PC-3 (cell line): Measurements from ENCODE around the gene LIPA. TPM values are rescaled to one million over a fixed set of nuclear protein-coding genes. Genes with fewer than 3 reads are reported as not detected.

Source experiments
- ATAC-seq: fragments of 200-7000 bp; cut with Tn5 transposase; 2 replicates; pipeline ENCODE4 v1.9.1; 2020; ENCODE audit warnings: mild to moderate bottlenecking, moderate library complexity
- BruUV-seq: library from RNA; stranded (reverse); fragments of 400-500 nt; replicated peaks from 2 replicates; lab custom pipeline; 2021; lab: Mats Ljungman, UMichigan
- CTCF ChIA-PET: fragments of 300-600 bp; sonication (Branson Sonifier 250); formaldehyde crosslinking; loops from one replicate; lab custom pipeline; 2022; ENCODE audit warnings: antibody characterized with exemption; lab: Charles Lee
- POLR2A ChIA-PET: fragments of 300-600 bp; sonication (Branson Sonifier 250); formaldehyde crosslinking; loops from one replicate; lab custom pipeline; 2022; ENCODE audit warnings: antibody characterized with exemption; ENCODE audit not compliant: unreplicated experiment; lab: Charles Lee
- DNase-seq: peaks from one replicate; pipeline ENCODE4 v3.0.0-alpha.2; 2015
- H2AFZ ChIP-seq: fragments of 300-600 bp; sonication (generic); 2 replicates; pipeline ENCODE4 v1.6.0; 2016; ENCODE audit warnings: antibody characterized with exemption, low read length
- H3F3A ChIP-seq: fragments of 300-600 bp; sonication (generic); one replicate; pipeline ENCODE4 v1.6.0; 2017; ENCODE audit warnings: antibody characterized with exemption, low read length, control low read depth, mild to moderate bottlenecking; ENCODE audit not compliant: unreplicated experiment
- H3K27ac ChIP-seq: fragments of 300-600 bp; sonication (generic); 2 replicates; pipeline ENCODE4 v1.5.1; 2016; ENCODE audit warnings: mild to moderate bottlenecking, low read length
- H3K27me3 ChIP-seq: fragments of 300-600 bp; sonication (generic); 2 replicates; pipeline ENCODE4 v1.6.1; 2016; ENCODE audit warnings: low read length, mixed read lengths
- H3K36me3 ChIP-seq: fragments of 300-600 bp; sonication (generic); 2 replicates; pipeline ENCODE4 v1.6.1; 2016; ENCODE audit warnings: low read depth, mixed run types, low read length, mixed read lengths
- H3K4me1 ChIP-seq: fragments of 300-600 bp; sonication (generic); 2 replicates; pipeline ENCODE4 v1.5.1; 2016; ENCODE audit warnings: low read length; ENCODE audit not compliant: insufficient read depth
- H3K4me2 ChIP-seq: fragments of 300-600 bp; sonication (generic); 2 replicates; pipeline ENCODE4 v1.6.0; 2016; ENCODE audit warnings: low read length
- H3K4me3 ChIP-seq: fragments of 300-600 bp; sonication (generic); 2 replicates; pipeline ENCODE4 v1.5.1; 2016; ENCODE audit warnings: mild to moderate bottlenecking, low read length, mixed read lengths
- H3K79me2 ChIP-seq: fragments of 300-600 bp; sonication (generic); 2 replicates; pipeline ENCODE4 v1.6.1; 2017; ENCODE audit warnings: low read length, mixed read lengths
- H3K9ac ChIP-seq: fragments of 300-600 bp; sonication (generic); 2 replicates; pipeline ENCODE4 v1.6.0; 2016; ENCODE audit warnings: mild to moderate bottlenecking, low read length
- H3K9me2 ChIP-seq: fragments of 300-600 bp; sonication (generic); replicated peaks from 2 replicates; pipeline ENCODE4 v1.6.1; 2016; ENCODE audit warnings: mixed run types, low read length, mixed read lengths
- H3K9me3 ChIP-seq: fragments of 300-600 bp; sonication (generic); 2 replicates; pipeline ENCODE4 v1.6.1; 2016; ENCODE audit warnings: low read length, mixed read lengths
- H4K20me1 ChIP-seq: fragments of 300-600 bp; sonication (generic); 2 replicates; pipeline ENCODE4 v1.6.1; 2016; ENCODE audit warnings: low read length, mixed read lengths
- CTCF ChIP-seq: fragments of 300-600 bp; sonication (generic); conservative IDR thresholded peaks from 2 replicates; pipeline ENCODE4 v1.5.1; 2017; ENCODE audit warnings: antibody characterized with exemption, low read depth, mild to moderate bottlenecking, low read length
- EZH2 ChIP-seq: fragments of 300-600 bp; sonication (generic); IDR thresholded peaks from one replicate; pipeline ENCODE4 v1.6.1; 2017; ENCODE audit warnings: antibody characterized with exemption, mild to moderate bottlenecking, low read length; ENCODE audit not compliant: unreplicated experiment
- EZH2phosphoT487 ChIP-seq: fragments of 300-600 bp; sonication (generic); IDR thresholded peaks from 2 replicates; pipeline ENCODE4 v1.6.1; 2018; ENCODE audit warnings: mild to moderate bottlenecking, antibody characterized with exemption, low read length, borderline replicate concordance
- intact Hi-C: fragments of 100-400 bp; cut with micrococcal nuclease; formaldehyde crosslinking; loops from 2 replicates; pipeline ENCODE4 v1.9.0; 2023
- total RNA-seq: library from RNA; depleted of rRNA; stranded (reverse); fragments of >200 nt; gene quantifications from 2 replicates; pipeline ENCODE4 v1.2.3, GENCODE V29; 2014

Gene LIPA
- total RNA-seq, 1 experiment from 2014 or later = 55.7 TPM

GRCh38 chr10:89189211-89189734, 62.3 kb downstream of the LIPA start:
- Histone ChIP-seq H3K27me3 (no peaks in the 10 kb centered on the region), H3K79me2 (no peaks in the 10 kb centered on the region), H3K9ac (no peak overlapping the region), H3K36me3 (no peaks in the 10 kb centered on the region), H3K4me2 (no peak overlapping the region), H3K4me1 (no peaks in the 10 kb centered on the region), H3K9me2 (no peaks in the 10 kb centered on the region), H2AFZ (no peak overlapping the region), H3F3A (no peaks in the 10 kb centered on the region), H3K4me3 (no peak overlapping the region), H3K9me3 (no peaks in the 10 kb centered on the region), H4K20me1 (no peaks in the 10 kb centered on the region), H3K27ac (no peak overlapping the region)
- ChIA-PET POLR2A (interaction anchor here (0.6 kb wide), 1 partner anchor 190 kb away, joined by 3 read pairs; no protein-coding TSS in a partner anchor), CTCF (no interaction called here)
- DNase-seq (no peak), ATAC-seq (no peak)
- TF ChIP-seq EZH2phosphoT487 (no peak), EZH2 (no peak), CTCF (no peak)
- no TSS peak for BruUV-seq
- intact Hi-C loops = loop anchor here (10.0 kb wide), 1 partner anchor 124 kb away; no protein-coding TSS in a partner anchor

GRCh38 chr10:89185658-89186057, 65.9 kb downstream of the LIPA start:
- Histone ChIP-seq H2AFZ (no peak overlapping the region), H3K9me2 (no peaks in the 10 kb centered on the region), H4K20me1 (no peaks in the 10 kb centered on the region), H3F3A (no peaks in the 10 kb centered on the region), H3K4me3 (no peak overlapping the region), H3K79me2 (no peaks in the 10 kb centered on the region), H3K9me3 (no peaks in the 10 kb centered on the region), H3K4me2 (no peak overlapping the region), H3K9ac (no peak overlapping the region), H3K27ac (no peak overlapping the region), H3K4me1 (no peaks in the 10 kb centered on the region), H3K27me3 (no peaks in the 10 kb centered on the region), H3K36me3 (no peaks in the 10 kb centered on the region)
- no TSS peak for BruUV-seq
- ChIA-PET POLR2A (no interaction called here), CTCF (no interaction called here)
- intact Hi-C loops = loop anchor here (10.0 kb wide), 1 partner anchor 121 kb away; no protein-coding TSS in a partner anchor
- no peak for ATAC-seq
- no peak for DNase-seq
- TF ChIP-seq CTCF (no peak), EZH2phosphoT487 (no peak), EZH2 (no peak)

- Histone ChIP-seq H3K4me1 (no peaks in the 10 kb centered on the region), H3F3A (no peaks in the 10 kb centered on the region), H3K27me3 (no peaks in the 10 kb centered on the region), H3K9me3 (no peaks in the 10 kb centered on the region), H3K9ac (no peak overlapping the region), H3K4me3 (no peak overlapping the region), H3K36me3 (no peaks in the 10 kb centered on the region), H4K20me1 (no peaks in the 10 kb centered on the region), H3K9me2 (no peaks in the 10 kb centered on the region), H3K79me2 (no peaks in the 10 kb centered on the region), H3K4me2 (no peak overlapping the region), H2AFZ (no peak overlapping the region), H3K27ac (no peak overlapping the region)
- ChIA-PET CTCF (no interaction called here), POLR2A (no interaction called here)
- BruUV-seq = no TSS peak
- intact Hi-C loops = loop anchor here (10.0 kb wide), 1 partner anchor 120 kb away; no protein-coding TSS in a partner anchor
- DNase-seq = no peak
- TF ChIP-seq EZH2phosphoT487 (no peak), CTCF (no peak), EZH2 (no peak)
- no peak for ATAC-seq
Measured at GRCh38 chr10:89184638-89185037, 66.9 kb downstream of the LIPA start.
